SU-DHL-6 (cell line): ENCODE results near the gene EZH2.

Source experiments
- CTCF ChIP-seq: fragments of 200-600 bp; sonication (generic); IDR thresholded peaks from one replicate; pipeline ENCODE4 v1.5.1; 2017; ENCODE audit warnings: antibody characterized with exemption, mild to moderate bottlenecking, low read length, moderate library complexity; ENCODE audit not compliant: insufficient read depth, poor library complexity, severe bottlenecking
- EZH2phosphoT487 ChIP-seq: fragments of 200-600 bp; sonication (generic), shearing (Covaris generic); conservative IDR thresholded peaks from 2 replicates; pipeline ENCODE4 v1.6.1; 2018; ENCODE audit warnings: mild to moderate bottlenecking, antibody characterized with exemption, low read length, moderate library complexity, mixed read lengths

- TF ChIP-seq CTCF: no peak
- TF ChIP-seq EZH2phosphoT487: no peak
Observed at GRCh38 chr7:148906707-148907498, 22.8 kb upstream of the EZH2 start.
